A673 (cell line): ENCODE measurements around the gene P2RY2.

Experiments
- EZH2 ChIP-seq: fragments of 200-600 bp; sonication (generic); IDR thresholded peaks from 2 replicates; pipeline ENCODE4 v1.6.1; 2017; ENCODE audit warnings: borderline replicate concordance, low read depth, mild to moderate bottlenecking, mixed read lengths, antibody characterized with exemption, low read length; ENCODE audit not compliant: poor library complexity, severe bottlenecking
- TF ChIP-seq, protein P1 (sequence below): fragments of 300-800, 200-600 bp; sonication (generic); conservative IDR thresholded peaks from 2 replicates; pipeline ENCODE4 v1.5.1; 2017; ENCODE audit warnings: low read depth, mild to moderate bottlenecking, antibody characterized with exemption, low read length, moderate library complexity, mixed read lengths

DNA sequence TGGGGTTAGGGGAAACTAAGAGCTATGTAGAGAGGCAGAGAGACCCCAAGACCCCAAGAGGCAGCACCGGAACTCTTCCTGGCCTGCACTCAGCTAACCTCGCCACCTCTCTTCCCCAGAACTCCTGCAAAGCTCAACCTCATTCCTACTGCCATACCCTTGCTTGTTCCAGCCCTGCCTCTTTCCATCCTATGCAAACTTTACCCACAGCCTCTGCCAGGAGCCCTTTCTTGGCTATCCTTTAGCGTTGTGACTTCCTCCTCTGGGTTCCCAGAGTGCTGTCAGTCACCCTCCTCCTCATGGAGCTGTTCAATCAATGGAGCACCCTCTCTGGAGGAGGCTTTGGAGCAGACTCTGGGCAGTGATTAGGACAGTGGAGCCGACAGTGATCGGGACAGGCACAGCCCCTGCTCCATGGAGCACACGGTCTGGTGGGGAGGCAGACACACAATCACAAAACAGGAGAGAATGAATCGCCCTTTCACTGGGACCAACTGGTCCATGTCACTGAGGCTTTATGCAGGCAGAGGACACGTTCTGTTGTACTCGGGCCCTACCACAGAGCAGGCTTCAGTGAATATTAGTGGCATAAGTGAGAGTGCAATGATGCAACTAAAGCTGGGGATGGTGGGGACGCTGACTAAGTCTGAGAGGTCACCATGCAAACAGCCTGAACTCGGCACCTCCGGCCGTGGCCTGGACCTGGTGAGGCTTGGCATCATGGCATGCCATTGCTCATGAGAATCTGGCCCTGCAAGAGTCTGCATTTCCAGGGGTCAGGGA is 24.6 kb upstream of the P2RY2 start:
- TF ChIP-seq, protein P1, sequence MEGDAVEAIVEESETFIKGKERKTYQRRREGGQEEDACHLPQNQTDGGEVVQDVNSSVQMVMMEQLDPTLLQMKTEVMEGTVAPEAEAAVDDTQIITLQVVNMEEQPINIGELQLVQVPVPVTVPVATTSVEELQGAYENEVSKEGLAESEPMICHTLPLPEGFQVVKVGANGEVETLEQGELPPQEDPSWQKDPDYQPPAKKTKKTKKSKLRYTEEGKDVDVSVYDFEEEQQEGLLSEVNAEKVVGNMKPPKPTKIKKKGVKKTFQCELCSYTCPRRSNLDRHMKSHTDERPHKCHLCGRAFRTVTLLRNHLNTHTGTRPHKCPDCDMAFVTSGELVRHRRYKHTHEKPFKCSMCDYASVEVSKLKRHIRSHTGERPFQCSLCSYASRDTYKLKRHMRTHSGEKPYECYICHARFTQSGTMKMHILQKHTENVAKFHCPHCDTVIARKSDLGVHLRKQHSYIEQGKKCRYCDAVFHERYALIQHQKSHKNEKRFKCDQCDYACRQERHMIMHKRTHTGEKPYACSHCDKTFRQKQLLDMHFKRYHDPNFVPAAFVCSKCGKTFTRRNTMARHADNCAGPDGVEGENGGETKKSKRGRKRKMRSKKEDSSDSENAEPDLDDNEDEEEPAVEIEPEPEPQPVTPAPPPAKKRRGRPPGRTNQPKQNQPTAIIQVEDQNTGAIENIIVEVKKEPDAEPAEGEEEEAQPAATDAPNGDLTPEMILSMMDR = no peak
- no peak for TF ChIP-seq EZH2
